Neuronal stem cell (in vitro differentiated cells): Measurements from ENCODE around the gene TCF19.
"Not testable (repeated sequence)": the region's sequence is repeated elsewhere in the genome, so short reads cannot be mapped to it uniquely, and the experiment has no call there.

ENCODE experiments used
- DNase-seq: peaks from one replicate; pipeline ENCODE4 v3.0.0-alpha.2; 2013; ENCODE audit warnings: low spot score
- H2AFZ ChIP-seq: one replicate; pipeline ENCODE4 v1.6.1; 2013; ENCODE audit warnings: mild to moderate bottlenecking, low read length, inconsistent platforms
- H2AK5ac ChIP-seq: 2 replicates; pipeline ENCODE4 v1.6.1; 2013; ENCODE audit warnings: low read depth, mild to moderate bottlenecking, inconsistent platforms, low read length, moderate library complexity, mixed read lengths
- H2BK120ac ChIP-seq: 2 replicates; pipeline ENCODE4 v1.6.1; 2013; ENCODE audit warnings: low read depth, mild to moderate bottlenecking, inconsistent platforms, low read length, moderate library complexity, mixed read lengths
- H2BK12ac ChIP-seq: one replicate; pipeline ENCODE4 v1.6.1; 2013; ENCODE audit warnings: low read length, inconsistent platforms
- H2BK15ac ChIP-seq: 2 replicates; pipeline ENCODE4 v1.6.1; 2013; ENCODE audit warnings: mild to moderate bottlenecking, low read length, inconsistent platforms, mixed read lengths
- H2BK5ac ChIP-seq: one replicate; pipeline ENCODE4 v1.6.1; 2013; ENCODE audit warnings: inconsistent platforms, mild to moderate bottlenecking, low read length, moderate library complexity
- H3K14ac ChIP-seq: one replicate; pipeline ENCODE4 v1.6.1; 2013; ENCODE audit warnings: low read length, inconsistent platforms
- H3K18ac ChIP-seq: 2 replicates; pipeline ENCODE4 v1.6.1; 2013; ENCODE audit warnings: low read length, inconsistent platforms
- H3K23ac ChIP-seq: 2 replicates; pipeline ENCODE4 v1.6.1; 2013; ENCODE audit warnings: low read depth, mild to moderate bottlenecking, mixed read lengths, low read length, inconsistent platforms; ENCODE audit not compliant: poor library complexity
- H3K27ac ChIP-seq: replicated peaks from 3 replicates; pipeline ENCODE4 v1.5.1; 2013; ENCODE audit warnings: low read length, inconsistent platforms
- H3K27me3 ChIP-seq, 3 experiments: 2 replicates each; pipeline ENCODE4 v1.6.1; 2013; ENCODE audit warnings: low read length in 3 of 3, mild to moderate bottlenecking in 2 of 3, inconsistent platforms in 1 of 3, low read depth in 1 of 3, mixed read lengths in 1 of 3, moderate library complexity in 1 of 3; ENCODE audit not compliant: control insufficient read depth in 3 of 3, insufficient read depth in 3 of 3
- H3K36me3 ChIP-seq, 2 donors: replicated peaks in 1 of 2; 2 replicates each; pipeline ENCODE4 v1.6.1; 2013; ENCODE audit warnings: low read length in 2 of 2; ENCODE audit not compliant: control insufficient read depth in 2 of 2, insufficient read depth in 2 of 2
- H3K4ac ChIP-seq: 2 replicates; pipeline ENCODE4 v1.6.1; 2013; ENCODE audit warnings: inconsistent platforms, mild to moderate bottlenecking, low read length, moderate library complexity
- H3K4me1 ChIP-seq, 2 donors: 1 replicate in 1 of 2; 2 replicates in 1 of 2; pipeline ENCODE4 v1.6.1; 2013; ENCODE audit warnings: low read length in 2 of 2, low read depth in 1 of 2; ENCODE audit not compliant: control insufficient read depth in 2 of 2, insufficient read depth in 1 of 2
- H3K4me2 ChIP-seq: one replicate; pipeline ENCODE4 v1.6.1; 2013; ENCODE audit warnings: mild to moderate bottlenecking, low read length, inconsistent platforms; ENCODE audit not compliant: insufficient read depth, poor library complexity, severe bottlenecking
- H3K4me3 ChIP-seq, 2 donors: 2 replicates each; pipeline ENCODE4 v1.5.1; 2013; ENCODE audit warnings: low read length in 2 of 2, mild to moderate bottlenecking in 2 of 2, inconsistent platforms in 1 of 2, moderate library complexity in 1 of 2
- H3K79me1 ChIP-seq: one replicate; pipeline ENCODE4 v1.6.1; 2013; ENCODE audit warnings: low read depth, mild to moderate bottlenecking, inconsistent platforms, low read length, moderate library complexity
- H3K9ac ChIP-seq: one replicate; pipeline ENCODE4 v1.6.1; 2013; ENCODE audit warnings: mild to moderate bottlenecking, low read depth, low read length, inconsistent platforms; ENCODE audit not compliant: poor library complexity
- H3K9me3 ChIP-seq, 2 donors: replicated peaks in 1 of 2; 2 replicates each; pipeline versions ENCODE3 to v1.6.1; 2013; ENCODE audit warnings: low read length in 2 of 2, mild to moderate bottlenecking in 2 of 2, inconsistent platforms in 1 of 2, low read depth in 1 of 2, mixed read lengths in 1 of 2, moderate library complexity in 1 of 2; ENCODE audit not compliant: control insufficient read depth in 2 of 2, insufficient read depth in 1 of 2
- H4K8ac ChIP-seq: one replicate; pipeline ENCODE4 v1.6.1; 2013; ENCODE audit warnings: low read depth, mild to moderate bottlenecking, inconsistent platforms, low read length, moderate library complexity
- H4K91ac ChIP-seq: one replicate; pipeline ENCODE4 v1.6.1; 2013; ENCODE audit warnings: low read length, low read depth, mild to moderate bottlenecking, inconsistent platforms; ENCODE audit not compliant: poor library complexity
- WGBS, 2 donors: extraction: QIAGEN DNeasy Blood & Tissue Kit; methylation state at CpG; one replicate each; pipeline ENCODE4 v1.1.7; 2013; ENCODE audit warnings: missing lambda C conversion rate in 2 of 2, mixed read lengths in 1 of 2; ENCODE audit not compliant: insufficient read length in 2 of 2, insufficient replicate concordance in 1 of 2; ENCODE audit errors: extremely low coverage in 2 of 2; 5-methylcytosine and 5-hydroxymethylcytosine counted together

TCF19 gene

DNA sequence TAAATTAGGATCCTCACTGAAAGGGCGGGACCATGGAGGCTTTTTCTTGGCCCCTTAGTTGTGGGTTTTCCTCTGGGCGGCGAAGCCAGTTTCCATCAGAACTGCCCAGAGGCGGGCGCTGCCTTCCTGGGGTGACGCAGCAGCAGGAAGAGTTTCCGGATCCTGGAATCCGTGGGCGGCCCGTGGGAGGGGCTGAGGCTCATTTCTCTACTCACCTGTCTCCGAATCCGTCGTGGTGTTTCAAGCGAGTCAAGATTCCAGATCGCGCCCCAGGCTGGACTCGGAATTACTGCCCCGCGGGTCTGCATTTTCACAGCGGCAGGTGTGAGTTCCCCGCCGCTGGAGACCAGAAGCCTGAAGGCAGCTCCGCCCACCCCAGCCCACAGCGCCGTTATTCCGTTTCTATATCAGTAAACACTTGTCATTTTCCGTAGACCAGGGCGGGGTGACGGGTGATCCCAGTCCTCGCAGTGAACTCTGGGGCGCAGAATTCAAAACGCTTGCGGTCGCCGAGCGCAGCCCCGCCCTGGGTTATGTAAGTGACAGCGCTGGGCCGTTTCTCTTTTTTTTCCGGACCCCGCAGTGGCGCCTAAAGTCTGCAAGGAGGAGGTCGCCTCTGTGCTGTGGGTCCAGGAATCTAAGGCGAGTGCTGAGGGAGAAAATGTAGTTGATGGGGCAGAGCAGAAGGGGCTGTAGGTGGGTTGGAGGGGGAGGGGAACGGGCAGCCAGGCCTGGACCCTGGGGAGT, 39.3 kb downstream of the TCF19 start:
- Histone ChIP-seq H3K9ac (no peak overlapping the region), H2BK5ac (no peak overlapping the region), H3K36me3 (no peaks in the 10 kb centered on the region), H3K9me3 (peaks cover 0 to 4% of the 10 kb centered on the region in 2 donors), H2AFZ (peak overlapping the region; percentile 97), H3K4me1 (peaks cover 1 to 2% of the 10 kb centered on the region in 2 donors), H3K18ac (peak overlapping the region; percentile 27), H4K91ac (no peak overlapping the region), H3K4ac (no peak overlapping the region), H2BK120ac (no peak overlapping the region), H3K4me3 (peak overlapping the region; percentile 60 to 76), H3K79me1 (peaks cover 2% of the 10 kb centered on the region), H3K27ac (peak overlapping the region; percentile 39), H3K27me3 (no peaks in the 10 kb centered on the region), H4K8ac (no peak overlapping the region), H3K4me2 (peak overlapping the region; percentile 58), H3K14ac (no peak overlapping the region), H2BK15ac (no peak overlapping the region), H2AK5ac (no peak overlapping the region), H3K23ac (no peak overlapping the region), H2BK12ac (no peak overlapping the region)
- no CpG with 5 or more reads among the region's 45 CpGs for WGBS, 2 donors
- DNase-seq: peak; percentile 37

DNA sequence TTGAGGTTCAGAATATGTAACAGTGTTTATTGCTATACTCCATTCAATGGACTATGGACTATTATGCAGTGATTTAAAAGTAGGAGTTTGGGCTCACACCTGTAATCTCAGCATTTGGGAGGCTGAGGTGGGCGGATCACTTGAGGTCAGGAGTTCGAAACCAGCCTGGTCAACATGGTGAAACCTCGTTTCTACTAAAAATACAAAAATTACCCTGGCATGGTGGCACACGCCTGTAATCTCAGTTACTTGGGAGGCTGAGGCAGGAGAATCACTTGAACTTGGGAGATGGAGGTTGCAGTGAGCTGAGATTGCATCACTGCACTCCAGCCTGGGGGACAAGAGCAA, 40.7 kb downstream of the TCF19 start:
- not testable (repeated sequence) for H2BK12ac ChIP-seq
- WGBS, 2 donors: no CpG with 5 or more reads among the region's 4 CpGs

DNA sequence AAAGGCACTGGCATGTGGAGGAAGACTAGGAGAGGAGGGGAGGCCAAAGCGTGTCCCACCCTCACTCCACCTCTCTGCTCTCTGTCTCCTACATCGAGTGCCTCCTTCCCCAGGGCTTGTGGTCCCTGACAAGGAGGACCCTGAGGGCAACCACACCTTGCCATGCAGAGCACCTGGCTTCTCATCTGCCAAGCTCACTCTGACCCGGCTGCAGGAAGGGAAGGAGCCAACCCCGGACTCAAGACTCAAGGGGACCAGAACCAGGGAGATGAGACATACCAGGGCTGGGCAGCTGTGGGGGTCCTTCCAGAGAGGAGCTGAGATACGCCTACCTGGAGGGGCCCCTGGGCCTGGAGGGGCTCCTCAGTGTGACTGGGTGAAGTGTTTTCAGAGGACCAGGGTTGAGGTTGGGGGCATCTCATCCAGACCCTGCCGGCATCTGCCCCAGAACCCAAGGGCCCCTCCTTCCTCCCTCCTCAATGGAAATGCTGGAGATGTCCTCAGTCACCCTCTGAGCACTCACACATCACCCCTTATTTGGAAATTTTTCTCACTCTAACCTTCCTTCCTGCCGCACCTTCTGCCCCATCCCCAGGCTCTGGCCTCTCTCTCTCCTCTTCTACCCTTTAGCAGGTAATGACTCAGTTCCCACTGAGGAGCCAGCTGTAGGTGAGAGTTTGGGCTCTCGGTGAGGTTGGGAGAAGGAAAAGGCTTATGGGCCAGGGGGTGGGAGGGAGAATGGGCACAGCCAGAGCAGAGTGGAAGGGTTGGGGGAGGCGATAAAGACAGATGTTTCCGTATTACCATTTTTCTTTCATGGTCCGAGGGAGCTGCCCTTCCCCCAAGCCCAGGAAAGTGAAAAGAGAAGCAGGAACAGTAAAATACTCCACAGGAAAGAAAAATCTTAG, 44.1 kb downstream of the TCF19 start:
- no peak overlapping the region for H2BK5ac ChIP-seq
- peaks cover 0 to 4% of the 10 kb centered on the region in 2 donors for H3K9me3 ChIP-seq
- H3K4me3 ChIP-seq: no peak overlapping the region
- no peak overlapping the region for H4K91ac ChIP-seq
- no peak overlapping the region for H2AK5ac ChIP-seq
- H3K36me3 ChIP-seq: no peaks in the 10 kb centered on the region
- no peak overlapping the region for H2BK15ac ChIP-seq
- H2AFZ ChIP-seq: peak overlapping the region; percentile 63
- H3K18ac ChIP-seq: peak overlapping the region; percentile 28
- H3K79me1 ChIP-seq: peaks cover 2% of the 10 kb centered on the region
- H3K27me3 ChIP-seq: no peaks in the 10 kb centered on the region
- H2BK120ac ChIP-seq: no peak overlapping the region
- H4K8ac ChIP-seq: no peak overlapping the region
- H3K23ac ChIP-seq: no peak overlapping the region
- H3K27ac ChIP-seq: no peak overlapping the region
- peaks cover 4 to 14% of the 10 kb centered on the region in 2 donors for H3K4me1 ChIP-seq
- no peak overlapping the region for H3K4ac ChIP-seq
- no peak for DNase-seq
- no peak overlapping the region for H3K9ac ChIP-seq
- no peak overlapping the region for H3K14ac ChIP-seq
- WGBS, 2 donors: no CpG with 5 or more reads among the region's 11 CpGs
- no peak overlapping the region for H2BK12ac ChIP-seq
- no peak overlapping the region for H3K4me2 ChIP-seq

More for the DNA sequence above, 40.7 kb downstream of the TCF19 start:
- H3K4me2 ChIP-seq, H4K91ac ChIP-seq, H3K4me3 ChIP-seq, H3K14ac ChIP-seq, H3K9ac ChIP-seq, H3K9me3 ChIP-seq, H3K36me3 ChIP-seq, H3K23ac ChIP-seq, H3K27ac ChIP-seq, H2BK120ac ChIP-seq, H2AK5ac ChIP-seq, H2AFZ ChIP-seq, H3K27me3 ChIP-seq, H3K79me1 ChIP-seq, H3K4ac ChIP-seq, H4K8ac ChIP-seq, H2BK15ac ChIP-seq, DNase-seq, H3K18ac ChIP-seq, H2BK5ac ChIP-seq: not testable (repeated sequence)
- H3K4me1 ChIP-seq: peaks cover 4 to 13% of the 10 kb centered on the region in 2 donors
